Ovary (tissue), 3 donors: Measurements from ENCODE around the gene SOX10.

Experiments
- EP300 ChIP-seq: sonication (generic); formaldehyde crosslinking; IDR thresholded peaks from one replicate; pipeline ENCODE4 v1.6.1; 2017; ENCODE audit warnings: antibody characterized with exemption
- POLR2A ChIP-seq: fragments of 450-650 bp; IDR thresholded peaks from one replicate; pipeline ENCODE4 v1.6.1; 2017; ENCODE audit warnings: antibody characterized with exemption, mild to moderate bottlenecking, moderate library complexity
- TF ChIP-seq, protein P1 (sequence below), 3 donors: fragments of 450-650 bp in 2 of 3; fragments of 200-600 bp in 1 of 3; IDR thresholded peaks; one replicate each; pipeline versions ENCODE4 v1.5.1 to v1.8.0; 2016 to 2022; ENCODE audit warnings: antibody characterized with exemption in 3 of 3, mild to moderate bottlenecking in 1 of 3
- donor health status: DM: no; HTN: no; CAD: no.

DNA sequence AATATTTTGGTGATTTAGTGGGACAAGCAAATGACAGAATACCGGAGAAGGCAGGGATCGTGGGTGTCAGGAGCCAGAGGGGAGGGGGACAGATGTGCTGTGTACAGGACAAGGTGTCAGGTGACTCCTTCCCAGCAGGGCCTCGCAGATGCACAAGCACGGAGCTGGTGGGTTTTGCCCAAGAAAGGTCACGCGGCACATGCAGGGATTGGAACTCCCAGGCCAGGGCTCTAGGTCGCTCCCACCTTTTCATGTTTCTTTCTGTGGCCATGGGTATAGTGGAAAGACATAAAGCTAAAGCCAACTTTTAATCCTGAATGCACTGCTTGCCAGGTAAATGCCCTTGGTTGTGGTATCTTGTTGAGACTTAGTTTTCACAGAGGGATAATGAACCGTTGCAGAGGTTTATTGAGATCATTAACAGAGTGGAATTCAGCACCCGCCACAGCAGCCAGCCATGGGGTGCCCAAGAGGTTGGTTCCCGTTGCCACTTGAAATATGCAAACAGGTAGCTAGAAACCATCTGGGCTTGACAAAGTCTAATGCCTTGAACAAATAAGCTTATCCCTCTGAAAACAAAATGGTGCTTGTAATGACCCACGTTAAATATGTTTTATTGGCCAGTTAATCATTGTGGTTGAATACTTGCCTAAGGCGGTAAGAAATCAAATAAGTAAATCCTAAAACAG lies 41.1 kb downstream of the SOX10 start:
- TF ChIP-seq, protein P1, sequence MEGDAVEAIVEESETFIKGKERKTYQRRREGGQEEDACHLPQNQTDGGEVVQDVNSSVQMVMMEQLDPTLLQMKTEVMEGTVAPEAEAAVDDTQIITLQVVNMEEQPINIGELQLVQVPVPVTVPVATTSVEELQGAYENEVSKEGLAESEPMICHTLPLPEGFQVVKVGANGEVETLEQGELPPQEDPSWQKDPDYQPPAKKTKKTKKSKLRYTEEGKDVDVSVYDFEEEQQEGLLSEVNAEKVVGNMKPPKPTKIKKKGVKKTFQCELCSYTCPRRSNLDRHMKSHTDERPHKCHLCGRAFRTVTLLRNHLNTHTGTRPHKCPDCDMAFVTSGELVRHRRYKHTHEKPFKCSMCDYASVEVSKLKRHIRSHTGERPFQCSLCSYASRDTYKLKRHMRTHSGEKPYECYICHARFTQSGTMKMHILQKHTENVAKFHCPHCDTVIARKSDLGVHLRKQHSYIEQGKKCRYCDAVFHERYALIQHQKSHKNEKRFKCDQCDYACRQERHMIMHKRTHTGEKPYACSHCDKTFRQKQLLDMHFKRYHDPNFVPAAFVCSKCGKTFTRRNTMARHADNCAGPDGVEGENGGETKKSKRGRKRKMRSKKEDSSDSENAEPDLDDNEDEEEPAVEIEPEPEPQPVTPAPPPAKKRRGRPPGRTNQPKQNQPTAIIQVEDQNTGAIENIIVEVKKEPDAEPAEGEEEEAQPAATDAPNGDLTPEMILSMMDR (IDR thresholded peaks at IDR 0.05) = no peak
- TF ChIP-seq POLR2A (no peak), EP300 (no peak)
